Activated CD4-positive, alpha-beta T cell treated with anti-CD3 and anti-CD28 coated beads, Interleukin-2, amount 50 U/mL, for 16 hours (primary cell): ENCODE results near the gene GP1BB.

Experiments
- DNase-seq: peaks from one replicate; pipeline ENCODE4 v3.0.0-alpha.2; 2020

GP1BB gene

GRCh38 chr22:19770349-19771220, 47.2 kb downstream of the GP1BB start:
- DNase-seq, result no peak

GRCh38 chr22:19772422-19772672, 49.0 kb downstream of the GP1BB start:
- no peak for DNase-seq

GRCh38 chr22:19772673-19773469, 49.5 kb downstream of the GP1BB start:
- DNase-seq, result no peak

- DNase-seq, result no peak
Measured at GRCh38 chr22:19773470-19774040, 50.2 kb downstream of the GP1BB start.
